Measurements from ENCODE around the gene TGFB1. TPM values are rescaled to one million over a fixed set of nuclear protein-coding genes. Genes with fewer than 3 reads are reported as not detected.

TGFB1 gene
- total RNA-seq, 1 donor from 2014 or later: 4.5 TPM

DNA sequence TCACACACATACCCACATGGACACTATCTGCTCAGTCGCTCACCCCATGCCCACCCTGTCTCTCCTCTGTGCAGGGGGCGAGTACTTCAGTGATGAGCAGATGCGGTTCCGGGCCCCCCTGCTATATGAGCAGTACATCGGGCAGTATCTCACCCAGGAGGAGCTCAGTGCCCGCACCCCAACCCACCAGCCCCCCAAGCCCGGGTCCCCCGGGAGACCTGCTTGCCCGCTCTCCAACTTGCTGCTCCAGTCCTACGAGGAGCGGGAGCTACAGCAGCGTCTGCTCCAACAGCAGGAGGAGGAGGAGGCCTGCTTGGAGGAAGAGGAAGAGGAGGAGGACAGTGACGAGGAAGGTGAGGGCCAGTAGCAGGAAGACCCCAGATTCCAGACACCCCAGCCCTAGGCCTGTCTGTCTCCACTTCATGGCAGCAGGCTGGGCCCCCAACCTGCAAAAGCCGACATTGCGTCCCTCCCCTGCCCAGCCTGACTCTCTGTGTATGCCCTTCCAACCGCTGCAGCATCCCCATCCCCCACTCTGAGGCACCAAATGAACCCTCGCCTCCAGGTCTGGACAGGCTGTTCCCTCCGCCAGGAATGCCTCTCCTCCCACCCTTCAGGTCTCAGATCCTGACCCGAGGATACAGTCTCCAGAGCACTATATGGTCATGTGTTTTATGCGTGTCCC, 34.1 kb downstream of the TGFB1 start:
- no peaks in the 10 kb centered on the region for H3K27me3 ChIP-seq (ENCODE audit: control insufficient read depth, insufficient read depth, low read length)
- DNase-seq (ENCODE audit: low read depth) (no peak), FAIRE-seq (no peak)
- no peak overlapping the region for H3K4me3 ChIP-seq (ENCODE audit: low read depth, low read length)
- TF ChIP-seq, protein P1, sequence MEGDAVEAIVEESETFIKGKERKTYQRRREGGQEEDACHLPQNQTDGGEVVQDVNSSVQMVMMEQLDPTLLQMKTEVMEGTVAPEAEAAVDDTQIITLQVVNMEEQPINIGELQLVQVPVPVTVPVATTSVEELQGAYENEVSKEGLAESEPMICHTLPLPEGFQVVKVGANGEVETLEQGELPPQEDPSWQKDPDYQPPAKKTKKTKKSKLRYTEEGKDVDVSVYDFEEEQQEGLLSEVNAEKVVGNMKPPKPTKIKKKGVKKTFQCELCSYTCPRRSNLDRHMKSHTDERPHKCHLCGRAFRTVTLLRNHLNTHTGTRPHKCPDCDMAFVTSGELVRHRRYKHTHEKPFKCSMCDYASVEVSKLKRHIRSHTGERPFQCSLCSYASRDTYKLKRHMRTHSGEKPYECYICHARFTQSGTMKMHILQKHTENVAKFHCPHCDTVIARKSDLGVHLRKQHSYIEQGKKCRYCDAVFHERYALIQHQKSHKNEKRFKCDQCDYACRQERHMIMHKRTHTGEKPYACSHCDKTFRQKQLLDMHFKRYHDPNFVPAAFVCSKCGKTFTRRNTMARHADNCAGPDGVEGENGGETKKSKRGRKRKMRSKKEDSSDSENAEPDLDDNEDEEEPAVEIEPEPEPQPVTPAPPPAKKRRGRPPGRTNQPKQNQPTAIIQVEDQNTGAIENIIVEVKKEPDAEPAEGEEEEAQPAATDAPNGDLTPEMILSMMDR (IDR thresholded peaks at IDR 0.05; ENCODE audit: insufficient read depth, low read length, severe bottlenecking): no peak
- peaks cover 34% of the 10 kb centered on the region for H3K36me3 ChIP-seq (ENCODE audit: control insufficient read depth, insufficient read depth, low read length)

DNA sequence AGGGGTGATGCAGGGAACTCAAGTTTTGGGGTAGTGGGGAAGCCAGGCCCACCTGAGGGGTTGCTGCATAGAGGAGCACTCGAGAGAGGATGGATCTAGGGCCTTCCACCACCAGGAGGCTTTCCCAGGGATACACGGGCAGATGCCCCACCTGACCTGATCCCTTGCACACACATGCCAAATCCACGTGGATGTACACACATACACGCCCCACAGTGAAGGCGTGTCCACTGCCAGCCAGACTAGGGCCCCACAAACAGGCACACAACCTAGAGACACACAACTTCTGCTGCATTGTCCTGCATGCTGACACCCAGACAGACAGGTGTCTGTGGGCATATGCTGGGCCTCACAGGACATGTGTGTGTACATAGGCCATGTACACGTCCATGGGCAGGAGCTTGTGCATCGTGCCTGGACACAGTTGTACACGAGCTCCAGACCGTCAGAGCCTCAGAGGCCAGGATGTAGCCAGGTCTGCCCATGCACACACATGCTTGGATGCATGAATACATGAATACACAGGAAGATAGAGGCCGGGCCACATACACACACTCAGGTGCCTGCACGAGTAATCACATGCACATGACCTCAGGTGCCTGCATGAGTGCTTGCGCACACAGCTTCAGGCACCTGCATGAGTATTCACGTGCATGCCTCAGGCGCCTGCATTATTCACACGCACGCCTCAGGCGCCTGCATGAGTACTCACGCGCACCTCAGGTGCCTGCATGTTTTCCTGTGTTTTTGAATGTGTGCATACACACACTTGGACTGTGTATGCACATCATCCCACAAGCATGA, 34.8 kb downstream of the TGFB1 start:
- FAIRE-seq (peak; percentile 79), DNase-seq (ENCODE audit: low read depth) (no peak)
- Histone ChIP-seq H3K4me3 (ENCODE audit: low read depth, low read length) (no peak overlapping the region), H3K36me3 (ENCODE audit: control insufficient read depth, insufficient read depth, low read length) (peaks cover 34% of the 10 kb centered on the region), H3K27me3 (ENCODE audit: control insufficient read depth, insufficient read depth, low read length) (no peaks in the 10 kb centered on the region)
- TF ChIP-seq, protein P1 (IDR thresholded peaks at IDR 0.05; ENCODE audit: insufficient read depth, low read length, severe bottlenecking): no peak

DNA sequence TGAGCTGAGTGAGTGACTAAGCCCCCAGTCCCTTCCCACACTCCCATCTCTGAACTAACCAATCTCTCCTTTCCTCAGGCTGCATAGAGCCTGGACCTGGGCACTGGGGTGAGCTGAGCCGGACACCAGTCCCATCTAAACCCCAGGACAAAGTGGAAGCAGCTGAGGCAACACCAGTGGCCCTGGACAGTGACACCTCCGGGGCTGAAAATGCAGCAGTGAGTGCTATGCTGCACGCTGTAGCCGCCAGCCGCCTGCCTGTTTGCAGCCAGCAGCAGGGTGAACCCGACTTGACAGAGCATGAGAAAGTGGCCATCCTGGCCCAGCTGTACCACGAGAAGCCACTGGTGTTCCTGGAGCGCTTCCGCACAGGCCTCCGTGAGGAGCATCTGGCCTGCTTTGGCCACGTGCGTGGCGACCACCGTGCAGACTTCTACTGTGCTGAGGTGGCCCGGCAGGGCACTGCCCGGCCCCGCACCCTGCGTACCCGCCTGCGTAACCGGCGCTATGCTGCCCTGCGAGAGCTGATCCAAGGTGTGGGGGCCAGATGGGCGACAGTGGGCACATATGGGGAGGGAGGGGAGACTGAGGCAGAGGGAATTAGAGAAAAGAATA, 37.3 kb downstream of the TGFB1 start:
- TF ChIP-seq, protein P1 (IDR thresholded peaks at IDR 0.05; ENCODE audit: insufficient read depth, low read length, severe bottlenecking): no peak
- Histone ChIP-seq H3K4me3 (ENCODE audit: low read depth, low read length) (no peak overlapping the region), H3K36me3 (ENCODE audit: control insufficient read depth, insufficient read depth, low read length) (peaks cover 36% of the 10 kb centered on the region), H3K27me3 (ENCODE audit: control insufficient read depth, insufficient read depth, low read length) (no peaks in the 10 kb centered on the region)
- FAIRE-seq (no peak), DNase-seq (ENCODE audit: low read depth) (no peak)

DNA sequence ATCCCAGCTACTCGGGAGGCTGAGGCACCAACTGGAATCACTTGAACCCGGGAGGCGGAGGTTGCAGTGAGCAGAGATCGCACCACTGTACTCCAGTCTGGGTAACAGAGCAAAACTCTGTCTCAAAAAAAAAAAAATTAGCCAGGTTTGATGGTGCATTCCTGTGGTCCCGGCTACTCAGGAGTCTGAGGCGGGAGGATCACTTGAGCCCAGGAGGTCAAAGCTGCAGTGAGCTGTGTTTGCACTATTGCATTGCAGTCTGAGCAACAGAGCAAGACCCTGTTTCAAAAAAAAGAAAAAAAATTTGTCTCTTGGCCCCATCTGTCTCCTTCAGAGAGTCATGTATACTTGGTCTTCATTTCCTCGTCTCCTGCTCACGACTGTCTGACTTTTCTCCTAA, 42.1 kb downstream of the TGFB1 start:
- FAIRE-seq (no peak), DNase-seq (ENCODE audit: low read depth) (no peak)
- TF ChIP-seq, protein P1 (IDR thresholded peaks at IDR 0.05; ENCODE audit: insufficient read depth, low read length, severe bottlenecking): no peak
- H3K36me3 ChIP-seq (ENCODE audit: control insufficient read depth, insufficient read depth, low read length): peaks cover 14% of the 10 kb centered on the region
- H3K27me3 ChIP-seq (ENCODE audit: control insufficient read depth, insufficient read depth, low read length): no peaks in the 10 kb centered on the region
- no peak overlapping the region for H3K4me3 ChIP-seq (ENCODE audit: low read depth, low read length)

DNA sequence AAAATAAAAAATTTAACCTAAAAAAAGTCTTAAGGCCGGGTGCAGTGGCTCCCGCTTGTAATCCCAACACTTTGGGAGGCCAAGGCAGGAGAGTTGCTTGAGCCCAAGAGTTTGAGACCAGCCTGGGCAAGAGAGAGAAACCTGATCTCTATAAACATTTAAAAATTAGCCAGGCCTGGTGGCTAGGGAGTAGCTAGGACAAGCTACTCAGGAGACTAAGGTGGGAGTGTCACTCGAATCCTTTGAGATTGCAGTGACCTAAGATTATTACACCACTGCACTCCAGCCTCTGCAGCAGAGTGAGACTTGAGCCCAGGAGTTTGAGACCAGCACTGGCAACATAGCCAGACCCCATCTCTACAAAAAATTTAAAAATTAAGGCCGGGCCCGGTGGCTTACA, 42.6 kb downstream of the TGFB1 start:
- TF ChIP-seq, protein P1 (IDR thresholded peaks at IDR 0.05; ENCODE audit: insufficient read depth, low read length, severe bottlenecking): no peak
- FAIRE-seq: no peak
- peak overlapping the region; percentile 58 for H3K4me3 ChIP-seq (ENCODE audit: low read depth, low read length)

More for the DNA sequence above, 42.6 kb downstream of the TGFB1 start:
- no peaks in the 10 kb centered on the region for H3K27me3 ChIP-seq (ENCODE audit: control insufficient read depth, insufficient read depth, low read length)
- peaks cover 13% of the 10 kb centered on the region for H3K36me3 ChIP-seq (ENCODE audit: control insufficient read depth, insufficient read depth, low read length)
- DNase-seq (ENCODE audit: low read depth): no peak

All from bronchial epithelial cell (primary cell).